AG09309 (cell line): ENCODE results near the gene FER.

Experiments used
- DNase-seq: peaks from one replicate; pipeline ENCODE4 v3.0.0-alpha.2; 2010; ENCODE audit warnings: low read depth
- H3K4me3 ChIP-seq: 2 replicates; pipeline ENCODE4 v1.5.1; 2011; ENCODE audit warnings: mild to moderate bottlenecking, low read depth, low read length, moderate library complexity; ENCODE audit not compliant: control insufficient read depth
- CTCF ChIP-seq: IDR thresholded peaks from 2 replicates; pipeline ENCODE4 v1.5.1; 2011; ENCODE audit warnings: mild to moderate bottlenecking, low read depth, low read length, inconsistent platforms; ENCODE audit not compliant: insufficient read depth, control insufficient read depth; ENCODE audit errors: missing control alignments

FER gene

GRCh38 chr5:109177782-109178181, 430.1 kb downstream of the FER start:
- no peak for TF ChIP-seq CTCF
- H3K4me3 ChIP-seq: no peak overlapping the region
- DNase-seq: no peak

GRCh38 chr5:109180668-109181067, 433.0 kb downstream of the FER start:
- DNase-seq: no peak
- H3K4me3 ChIP-seq: no peak overlapping the region

GRCh38 chr5:109186759-109187158, 439.1 kb downstream of the FER start:
- no peak for DNase-seq
- no peak overlapping the region for H3K4me3 ChIP-seq
- TF ChIP-seq CTCF: no peak

More at GRCh38 chr5:109180668-109181067, 433.0 kb downstream of the FER start:
- no peak for TF ChIP-seq CTCF

GRCh38 chr5:109191153-109191558, 443.5 kb downstream of the FER start:
- TF ChIP-seq CTCF: no peak
- H3K4me3 ChIP-seq: no peak overlapping the region
- peak; percentile 7 for DNase-seq

- DNase-seq: no peak
- TF ChIP-seq CTCF: no peak
- no peak overlapping the region for H3K4me3 ChIP-seq
These were observed 444.3 kb downstream of the FER start for GRCh38 chr5:109192027-109192426.

- no peak for TF ChIP-seq CTCF
- DNase-seq: no peak
- no peak overlapping the region for H3K4me3 ChIP-seq
These were observed 445.0 kb downstream of the FER start for GRCh38 chr5:109192555-109193281.

- H3K4me3 ChIP-seq: no peak overlapping the region
- TF ChIP-seq CTCF: no peak
- DNase-seq: no peak
These were observed 448.0 kb downstream of the FER start for GRCh38 chr5:109195667-109196066.
